Activated CD8-positive, alpha-beta T cell treated with anti-CD3 and anti-CD28 coated beads for 36 hours (primary cell): ENCODE data around the gene DUSP5. TPM values are rescaled to one million over a fixed set of nuclear protein-coding genes. Genes with fewer than 3 reads are reported as not detected.

ENCODE experiments used
- ATAC-seq: fragments of 200-7000 bp; cut with Tn5 transposase; one replicate; pipeline ENCODE4 v1.10.0; 2021; ENCODE audit warnings: mild to moderate bottlenecking, moderate library complexity
- CTCF ChIA-PET: fragments of 350-600 bp; sonication (Branson Sonifier 250); formaldehyde crosslinking; loops from one replicate; lab custom pipeline; 2021; ENCODE audit warnings: antibody characterized with exemption; lab: Charles Lee
- POLR2A ChIA-PET: fragments of 350-600 bp; sonication (Branson Sonifier 250); formaldehyde crosslinking; loops from one replicate; lab custom pipeline; 2021; ENCODE audit warnings: antibody characterized with exemption; lab: Charles Lee
- DNase-seq: peaks from one replicate; pipeline ENCODE4 v3.0.0-alpha.2; 2020
- H3K27ac Mint-ChIP-seq: one replicate; pipeline ENCODE4 v1.8.0; 2021; ENCODE audit warnings: mild to moderate bottlenecking, mixed read lengths
- H3K27me3 Mint-ChIP-seq: one replicate; pipeline ENCODE4 v1.8.0; 2021; ENCODE audit warnings: mixed read lengths
- H3K36me3 Mint-ChIP-seq: one replicate; pipeline ENCODE4 v1.8.0; 2021; ENCODE audit warnings: low read depth, mixed read lengths
- H3K4me1 Mint-ChIP-seq: one replicate; pipeline ENCODE4 v1.8.0; 2021; ENCODE audit warnings: low read depth, mixed read lengths
- H3K4me3 Mint-ChIP-seq: one replicate; pipeline ENCODE4 v1.8.0; 2021; ENCODE audit warnings: mild to moderate bottlenecking, moderate library complexity, mixed read lengths
- H3K9me3 Mint-ChIP-seq: one replicate; pipeline ENCODE4 v1.8.0; 2021; ENCODE audit warnings: mixed read lengths
- CTCF ChIP-seq: fragments of 200-600 bp; IDR thresholded peaks from one replicate; pipeline ENCODE4 v1.8.0; 2022; ENCODE audit warnings: antibody characterized with exemption, mild to moderate bottlenecking
- intact Hi-C: fragments of 100-400 bp; cut with micrococcal nuclease; formaldehyde crosslinking; loops from one replicate; pipeline ENCODE4 v1.10.0; 2022
- total RNA-seq, 2 experiments: library from RNA; stranded (reverse); gene quantifications; one replicate each; pipeline ENCODE4 v1.2.3, GENCODE V29; 2021

Gene DUSP5
- total RNA-seq, 2 experiments from 2014 or later: 49.4 to 50.8 TPM

- DNase-seq (no peak), ATAC-seq (no peak)
- H3K4me3 Mint-ChIP-seq: no peak overlapping the region
- H3K9me3 Mint-ChIP-seq: no peaks in the 10 kb centered on the region
- H3K27ac Mint-ChIP-seq: peak overlapping the region; percentile 88
- TF ChIP-seq CTCF: no peak
- H3K4me1 Mint-ChIP-seq: peaks cover 44% of the 10 kb centered on the region
- peaks cover 71% of the 10 kb centered on the region for H3K36me3 Mint-ChIP-seq
- ChIA-PET POLR2A (interaction anchor here (0.9 to 4.2 kb wide), 3 partner anchors 10 to 98 kb away, joined by 3 to 25 read pairs (median 13); no protein-coding TSS in a partner anchor), CTCF (interaction anchor here (1.0 to 1.1 kb wide), 2 partner anchors 33 to 207 kb away, joined by 3 to 4 read pairs; no protein-coding TSS in a partner anchor)
- H3K27me3 Mint-ChIP-seq: no peaks in the 10 kb centered on the region
- intact Hi-C loops: no loop called here
These were observed 16.2 kb downstream of the DUSP5 start for GRCh38 chr10:110513949-110514348.

GRCh38 chr10:110514848-110515247 is 17.1 kb downstream of the DUSP5 start:
- TF ChIP-seq CTCF: no peak
- Mint-ChIP-seq H3K4me3 (no peak overlapping the region), H3K27ac (no peak overlapping the region), H3K9me3 (no peaks in the 10 kb centered on the region), H3K36me3 (peaks cover 63% of the 10 kb centered on the region), H3K27me3 (no peaks in the 10 kb centered on the region), H3K4me1 (peaks cover 38% of the 10 kb centered on the region)
- ChIA-PET CTCF (interaction anchor here (1.0 to 1.1 kb wide), 2 partner anchors 32 to 208 kb away, joined by 3 to 4 read pairs; no protein-coding TSS in a partner anchor), POLR2A (interaction anchor here (4.2 kb wide), 1 partner anchor 11 kb away, joined by 25 read pairs; no protein-coding TSS in a partner anchor)
- DNase-seq: no peak
- intact Hi-C loops: no loop called here
- no peak for ATAC-seq

DNA sequence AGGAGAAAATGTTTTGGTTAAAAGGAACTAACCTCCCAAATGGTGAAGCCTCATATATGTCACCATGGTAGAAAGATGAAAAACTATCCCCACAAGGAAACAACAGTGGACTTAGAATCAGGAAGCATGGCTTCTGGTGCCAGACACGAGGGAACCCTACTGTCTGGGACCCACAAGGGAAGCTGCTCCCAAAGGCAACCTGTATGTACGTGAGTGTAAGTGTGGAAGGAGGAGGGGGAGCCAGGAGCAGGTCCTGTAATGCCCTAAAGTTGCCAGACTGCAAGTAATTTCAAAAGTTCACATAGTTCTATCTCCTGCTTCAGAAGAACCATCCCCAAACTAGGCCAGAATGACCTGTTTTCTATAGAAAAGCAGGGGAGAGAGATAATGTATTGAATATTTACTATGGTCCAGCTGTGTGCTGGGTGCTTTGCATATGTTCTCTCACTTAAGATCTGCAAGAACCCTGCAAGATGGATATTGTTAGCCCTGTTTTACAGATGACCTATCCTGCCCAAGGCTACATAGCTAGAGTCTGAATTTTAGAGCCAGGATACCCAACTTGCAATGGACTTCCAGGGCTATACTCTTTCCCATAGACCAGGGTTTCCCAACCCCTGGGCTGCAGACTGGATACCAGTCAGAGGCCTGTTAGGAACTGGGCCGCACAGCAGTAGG is 19.2 kb downstream of the DUSP5 start:
- CTCF ChIA-PET: interaction anchor here (1.3 kb wide), 1 partner anchor 30 kb away, joined by 4 read pairs; no protein-coding TSS in a partner anchor
- H3K27ac Mint-ChIP-seq: no peak overlapping the region
- DNase-seq (no peak), ATAC-seq (no peak)
- no peak overlapping the region for H3K4me3 Mint-ChIP-seq
- intact Hi-C loops: no loop called here
- peaks cover 17% of the 10 kb centered on the region for H3K4me1 Mint-ChIP-seq
- TF ChIP-seq CTCF: no peak
- H3K36me3 Mint-ChIP-seq: peaks cover 42% of the 10 kb centered on the region
- H3K9me3 Mint-ChIP-seq: no peaks in the 10 kb centered on the region
- POLR2A ChIA-PET: interaction anchor here (0.7 kb wide), 1 partner anchor 47 kb away, joined by 3 read pairs; no protein-coding TSS in a partner anchor
- no peaks in the 10 kb centered on the region for H3K27me3 Mint-ChIP-seq

DNA sequence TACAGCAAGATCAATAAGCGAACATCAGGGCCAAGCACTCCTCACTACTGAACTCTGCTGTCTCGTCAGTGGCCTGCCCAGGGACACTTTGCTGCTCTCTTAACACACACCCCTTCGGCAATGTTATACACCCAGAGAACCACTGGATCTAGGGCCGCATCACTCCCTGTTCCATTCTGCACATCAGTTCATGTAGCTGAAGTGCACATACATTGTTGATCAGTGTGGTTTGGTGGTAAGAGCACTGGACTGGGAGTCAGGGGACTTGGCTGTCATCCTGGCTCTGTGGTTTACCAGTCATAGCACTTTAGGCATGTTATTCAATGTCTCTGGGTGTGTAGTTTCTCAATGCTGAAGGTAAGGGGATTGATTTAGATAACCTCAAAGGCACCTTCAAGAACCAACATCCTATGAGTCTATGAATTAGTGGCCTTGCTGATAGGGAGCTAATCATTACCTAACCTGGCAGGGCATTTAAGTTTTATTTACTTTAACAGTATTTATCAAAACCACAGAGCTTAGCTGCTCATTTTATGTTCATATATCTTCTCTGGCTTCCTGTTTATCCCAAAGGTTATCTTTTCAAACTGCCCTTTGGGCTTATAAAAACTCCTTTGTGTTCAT is 24.8 kb downstream of the DUSP5 start:
- H3K4me1 Mint-ChIP-seq: peaks cover 41% of the 10 kb centered on the region
- peak; percentile 55 for ATAC-seq
- POLR2A ChIA-PET: interaction anchor here (0.8 to 1.2 kb wide), 3 partner anchors 10 to 177 kb away, joined by 3 to 4 read pairs (median 3); no protein-coding TSS in a partner anchor
- no peaks in the 10 kb centered on the region for H3K9me3 Mint-ChIP-seq
- intact Hi-C loops: no loop called here
- TF ChIP-seq CTCF: no peak
- H3K27me3 Mint-ChIP-seq: no peaks in the 10 kb centered on the region
- DNase-seq: peak; percentile 49
- CTCF ChIA-PET: interaction anchor here (1.4 kb wide), 1 partner anchor 19 kb away, joined by 4 read pairs; no protein-coding TSS in a partner anchor
- no peak overlapping the region for H3K4me3 Mint-ChIP-seq
- H3K27ac Mint-ChIP-seq: no peak overlapping the region
- H3K36me3 Mint-ChIP-seq: peaks cover 4% of the 10 kb centered on the region
